K562 (cell line): ENCODE data around the gene ERI2. TPM values are rescaled to one million over a fixed set of nuclear protein-coding genes. Genes with fewer than 3 reads are reported as not detected.

ENCODE experiments used
- ATF4 ChIP-seq: fragments of 450-650 bp; formaldehyde crosslinking; IDR thresholded peaks from 2 replicates; pipeline ENCODE4 v1.4.0; 2022; ENCODE audit warnings: mild to moderate bottlenecking, moderate library complexity
- BACH1 ChIP-seq: fragments of 200-800 bp; sonication (Bioruptor generic); IDR thresholded peaks from 2 replicates; pipeline ENCODE4 v1.6.1; 2016; ENCODE audit warnings: missing genetic modification characterization, missing compliant biosample characterization
- CBFA2T3 ChIP-seq: fragments of 450-650 bp; IDR thresholded peaks from 2 replicates; pipeline ENCODE4 v1.6.1; 2017
- CREM ChIP-seq: IDR thresholded peaks from 2 replicates; pipeline ENCODE4 v1.6.1; 2014; ENCODE audit warnings: antibody characterized with exemption, low read depth
- GABPB1 ChIP-seq: sonication (generic); formaldehyde crosslinking; IDR thresholded peaks from 2 replicates; pipeline ENCODE4 v1.8.0; 2022; ENCODE audit warnings: mild to moderate bottlenecking, missing genetic modification reagents
- HDAC8 ChIP-seq: fragments of 450-650 bp; IDR thresholded peaks from 2 replicates; pipeline ENCODE4 v1.6.1; 2016; ENCODE audit warnings: mild to moderate bottlenecking, missing genetic modification characterization, moderate library complexity, missing compliant biosample characterization
- KHSRP ChIP-seq: fragments of 450-650 bp; IDR thresholded peaks from 2 replicates; pipeline ENCODE4 v1.6.1; 2017
- L3MBTL2 ChIP-seq: fragments of 450-650 bp; IDR thresholded peaks from 2 replicates; pipeline ENCODE4 v1.6.1; 2016; ENCODE audit warnings: mild to moderate bottlenecking, moderate library complexity
- LARP7 ChIP-seq: fragments of 450-650 bp; IDR thresholded peaks from 2 replicates; pipeline ENCODE4 v1.6.1; 2016
- MIER1 ChIP-seq: fragments of 450-650 bp; IDR thresholded peaks from 2 replicates; pipeline ENCODE4 v1.6.1; 2016; ENCODE audit warnings: antibody characterized with exemption, mild to moderate bottlenecking, low read depth
- MYNN ChIP-seq, 2 experiments: sonication (generic); formaldehyde crosslinking in 1 of 2; IDR thresholded peaks; 2 replicates each; pipeline versions ENCODE4 v1.5.0 to v1.6.1; 2016 to 2020; ENCODE audit warnings: antibody characterized with exemption in 1 of 2, missing genetic modification reagents in 1 of 2
- NKRF ChIP-seq: fragments of 450-650 bp; IDR thresholded peaks from 2 replicates; pipeline ENCODE4 v1.6.1; 2016; ENCODE audit warnings: borderline replicate concordance
- PHB2 ChIP-seq: fragments of 450-650 bp; IDR thresholded peaks from 2 replicates; pipeline ENCODE4 v1.6.1; 2017; ENCODE audit warnings: low read depth
- RERE ChIP-seq: sonication (generic); formaldehyde crosslinking; IDR thresholded peaks from 2 replicates; pipeline ENCODE4 v1.8.0; 2023; ENCODE audit warnings: missing genetic modification reagents, mild to moderate bottlenecking, borderline replicate concordance
- SIRT6 ChIP-seq: IDR thresholded peaks from one replicate; pipeline ENCODE4 v1.6.1; 2012; ENCODE audit warnings: low read depth, mild to moderate bottlenecking, control low read depth, inconsistent platforms, low read length, moderate library complexity
- SMARCE1 ChIP-seq: fragments of 450-650 bp; IDR thresholded peaks from 2 replicates; pipeline ENCODE4 v1.7.1; 2016; ENCODE audit warnings: mild to moderate bottlenecking
- TOE1 ChIP-seq, 2 experiments: fragments of 450-650 bp in 1 of 2; sonication (generic) in 1 of 2; formaldehyde crosslinking in 1 of 2; IDR thresholded peaks; 2 replicates each; pipeline versions ENCODE4 v1.7.1 to v1.8.0; 2016 to 2022; ENCODE audit warnings: borderline replicate concordance in 2 of 2, mild to moderate bottlenecking in 2 of 2, antibody characterized with exemption in 1 of 2, inconsistent platforms in 1 of 2, low read depth in 1 of 2, missing genetic modification reagents in 1 of 2, moderate library complexity in 1 of 2
- TRIM24 ChIP-seq, 2 experiments: fragments of 450-650 bp; IDR thresholded peaks; 2 replicates each; pipeline ENCODE4 v1.6.1; 2016
- ZNF655 ChIP-seq: fragments of 250-450 bp; sonication (Bioruptor Pico); IDR thresholded peaks from 2 replicates; pipeline ENCODE4 v1.5.0; 2021
- polyA plus RNA-seq, 8 experiments: library from polyadenylated mRNA; depleted of rRNA in 4 of 8; stranded (reverse) in 5 of 8; unstranded in 3 of 8; fragments of >200 nt; fragmentation: Nextera tagmentation in 2 of 8; fragmentation: Illumina TruSeq in 1 of 8; extraction: Ambion mirVana in 2 of 8; extraction: Trizol in 1 of 8; gene quantifications; 2 replicates each; pipeline versions ENCODE4 v1.2.1 to v1.2.3, GENCODE V29; 2011 to 2014; ENCODE audit warnings: inconsistent platforms in 1 of 8, missing spikeins in 1 of 8
- total RNA-seq, 7 experiments: library from RNA; depleted of rRNA in 6 of 7; stranded (reverse); fragments of >200 nt in 6 of 7; fragmentation: Illumina TruSeq in 2 of 7; extraction: Trizol in 2 of 7; gene quantifications; 2 replicates each; pipeline versions ENCODE4 v1.2.1 to v1.2.3, GENCODE V29; 2011 to 2021; ENCODE audit warnings: low replicate concordance in 1 of 7

ERI2 gene
- total and polyA plus RNA-seq, 9 of the 15 experiments (the other 6 are each of a cell fraction or from before 2014, with no cell fraction given): 23.3 to 57.0 (median 48.1) TPM

- TF ChIP-seq NKRF (no peak), RERE (CRISPR knock-in tag) (no peak), MYNN (IDR thresholded peaks at IDR 0.05) (peak; percentile 13; the same call in 1 of the 2 replicates), MYNN (CRISPR knock-in tag; IDR thresholded peaks at IDR 0.05) (no peak), ATF4 (CRISPR knock-in tag) (no peak), TRIM24 (IDR thresholded peaks at IDR 0.05) (peak; percentile 96 to 98), CREM (peak; percentile 38; the same call in 1 of the 2 replicates), MIER1 (peak; percentile 58; the same call in 1 of the 2 replicates), BACH1 (peak; percentile 50; the same call in 1 of the 2 replicates), HDAC8 (no peak), TOE1 (IDR thresholded peaks at IDR 0.05; ENCODE audit: borderline replicate concordance) (peak; percentile 72; the same call in 1 of the 2 replicates), TOE1 (CRISPR knock-in tag; IDR thresholded peaks at IDR 0.05; ENCODE audit: borderline replicate concordance, low read depth) (no peak), ZNF655 (CRISPR knock-in tag) (no peak), PHB2 (peak; percentile 88), LARP7 (no peak), CBFA2T3 (peak; percentile 98), SMARCE1 (peak; percentile 99), KHSRP (peak; percentile 55; the same call in 1 of the 2 replicates), SIRT6 (no peak), GABPB1 (peak; percentile 48; the same call in 1 of the 2 replicates), L3MBTL2 (peak; percentile 60; the same call in 1 of the 2 replicates)
These were observed 59.0 kb downstream of the ERI2 start (continued) for GRCh38 chr16:20747030-20747816.
